Astrocyte (in vitro differentiated cells and primary cell): Measurements from ENCODE around the gene EYS. TPM values are rescaled to one million over a fixed set of nuclear protein-coding genes. Genes with fewer than 3 reads are reported as not detected.

Experiments used
- DNase-seq: peaks from one replicate; pipeline ENCODE4 v3.0.0-alpha.2; 2010; ENCODE audit warnings: low read depth
- FAIRE-seq: peaks from 2 replicates; lab custom pipeline; 2011; peaks lifted over from hg19 to GRCh38; lab: Jason Lieb, UNC
- H2AFZ ChIP-seq: 2 replicates; pipeline ENCODE4 v1.6.0; 2012; ENCODE audit warnings: low read depth, low read length, inconsistent platforms
- H3K27ac ChIP-seq: 2 replicates; pipeline ENCODE4 v1.5.1; 2011; ENCODE audit warnings: low read depth, low read length, inconsistent platforms
- H3K27me3 ChIP-seq: 2 replicates; pipeline ENCODE4 v1.6.0; 2011; ENCODE audit warnings: low read length, inconsistent platforms; ENCODE audit not compliant: insufficient read depth
- H3K36me3 ChIP-seq: 2 replicates; pipeline ENCODE4 v1.5.1; 2011; ENCODE audit warnings: low read length, inconsistent platforms; ENCODE audit not compliant: insufficient read depth
- H3K4me1 ChIP-seq: 2 replicates; pipeline ENCODE4 v1.5.1; 2011; ENCODE audit warnings: low read length, inconsistent platforms; ENCODE audit not compliant: insufficient read depth
- H3K4me2 ChIP-seq: 2 replicates; pipeline ENCODE4 v1.6.0; 2012; ENCODE audit warnings: low read length, inconsistent platforms
- H3K4me3 ChIP-seq: 2 replicates; pipeline ENCODE4 v1.5.1; 2011; ENCODE audit warnings: low read depth, mild to moderate bottlenecking, low read length, inconsistent platforms; ENCODE audit not compliant: insufficient read depth
- H3K79me2 ChIP-seq: 2 replicates; pipeline ENCODE4 v1.6.0; 2012; ENCODE audit warnings: mild to moderate bottlenecking, low read length, inconsistent platforms; ENCODE audit not compliant: insufficient read depth
- H3K9ac ChIP-seq: 2 replicates; pipeline ENCODE4 v1.6.0; 2012; ENCODE audit warnings: mild to moderate bottlenecking, low read length, inconsistent platforms
- H3K9me3 ChIP-seq: 2 replicates; pipeline ENCODE4 v1.5.1; 2012; ENCODE audit warnings: low read depth, mild to moderate bottlenecking, low read length, inconsistent platforms; ENCODE audit not compliant: insufficient read depth
- H4K20me1 ChIP-seq: 2 replicates; pipeline ENCODE4 v1.6.0; 2012; ENCODE audit warnings: low read length, inconsistent platforms; ENCODE audit not compliant: insufficient read depth
- H3K27ac Mint-ChIP-seq: one replicate; pipeline ENCODE4 v1.8.0; 2021; ENCODE audit warnings: mild to moderate bottlenecking, mixed read lengths; ENCODE audit not compliant: unreplicated experiment
- H3K27me3 Mint-ChIP-seq: one replicate; pipeline ENCODE4 v1.8.0; 2021; ENCODE audit warnings: low read depth, mixed read lengths; ENCODE audit not compliant: unreplicated experiment
- H3K36me3 Mint-ChIP-seq: one replicate; pipeline ENCODE4 v1.8.0; 2021; ENCODE audit warnings: low read depth, mixed read lengths; ENCODE audit not compliant: unreplicated experiment
- H3K4me1 Mint-ChIP-seq: one replicate; pipeline ENCODE4 v1.8.0; 2021; ENCODE audit warnings: low read depth, mixed read lengths; ENCODE audit not compliant: unreplicated experiment
- H3K4me3 Mint-ChIP-seq: one replicate; pipeline ENCODE4 v1.8.0; 2021; ENCODE audit warnings: mild to moderate bottlenecking, moderate library complexity, mixed read lengths; ENCODE audit not compliant: unreplicated experiment
- H3K9me3 Mint-ChIP-seq: one replicate; pipeline ENCODE4 v1.8.0; 2021; ENCODE audit warnings: mild to moderate bottlenecking, mixed read lengths; ENCODE audit not compliant: unreplicated experiment
- EZH2 ChIP-seq: IDR thresholded peaks from 2 replicates; pipeline ENCODE4 v1.6.1; 2012; ENCODE audit warnings: mild to moderate bottlenecking, low read length, inconsistent platforms; ENCODE audit not compliant: insufficient read depth
- total RNA-seq: library from RNA; stranded (reverse); gene quantifications from 2 replicates; pipeline ENCODE4 v1.2.1, GENCODE V29; 2021
- TF ChIP-seq, protein P1 (sequence below): IDR thresholded peaks from 2 replicates; pipeline ENCODE4 v1.5.1; 2011; ENCODE audit warnings: low read depth, mild to moderate bottlenecking, inconsistent platforms, low read length, moderate library complexity; ENCODE audit not compliant: insufficient read depth

The EYS gene
- total RNA-seq, 1 donor from 2014 or later, result 0.16 TPM

- Histone ChIP-seq H3K36me3 (peaks cover 47% of the 10 kb centered on the region), H3K9me3 (no peaks in the 10 kb centered on the region), H3K4me2 (no peak overlapping the region), H3K9ac (no peak overlapping the region), H3K27me3 (no peaks in the 10 kb centered on the region), H3K4me1 (no peaks in the 10 kb centered on the region), H2AFZ (no peak overlapping the region), H3K4me3 (no peak overlapping the region), H3K27ac (no peak overlapping the region), H4K20me1 (no peaks in the 10 kb centered on the region), H3K79me2 (no peaks in the 10 kb centered on the region)
- no peak for DNase-seq
- no peak for TF ChIP-seq EZH2
- TF ChIP-seq, protein P1, sequence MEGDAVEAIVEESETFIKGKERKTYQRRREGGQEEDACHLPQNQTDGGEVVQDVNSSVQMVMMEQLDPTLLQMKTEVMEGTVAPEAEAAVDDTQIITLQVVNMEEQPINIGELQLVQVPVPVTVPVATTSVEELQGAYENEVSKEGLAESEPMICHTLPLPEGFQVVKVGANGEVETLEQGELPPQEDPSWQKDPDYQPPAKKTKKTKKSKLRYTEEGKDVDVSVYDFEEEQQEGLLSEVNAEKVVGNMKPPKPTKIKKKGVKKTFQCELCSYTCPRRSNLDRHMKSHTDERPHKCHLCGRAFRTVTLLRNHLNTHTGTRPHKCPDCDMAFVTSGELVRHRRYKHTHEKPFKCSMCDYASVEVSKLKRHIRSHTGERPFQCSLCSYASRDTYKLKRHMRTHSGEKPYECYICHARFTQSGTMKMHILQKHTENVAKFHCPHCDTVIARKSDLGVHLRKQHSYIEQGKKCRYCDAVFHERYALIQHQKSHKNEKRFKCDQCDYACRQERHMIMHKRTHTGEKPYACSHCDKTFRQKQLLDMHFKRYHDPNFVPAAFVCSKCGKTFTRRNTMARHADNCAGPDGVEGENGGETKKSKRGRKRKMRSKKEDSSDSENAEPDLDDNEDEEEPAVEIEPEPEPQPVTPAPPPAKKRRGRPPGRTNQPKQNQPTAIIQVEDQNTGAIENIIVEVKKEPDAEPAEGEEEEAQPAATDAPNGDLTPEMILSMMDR, result no peak
- Mint-ChIP-seq H3K36me3 (peaks cover 11% of the 10 kb centered on the region), H3K27me3 (no peaks in the 10 kb centered on the region), H3K9me3 (no peaks in the 10 kb centered on the region), H3K4me3 (no peak overlapping the region), H3K4me1 (no peaks in the 10 kb centered on the region), H3K27ac (no peak overlapping the region)
- FAIRE-seq, result no peak
Measured at GRCh38 chr6:63709148-63709547, 1997.9 kb downstream of the EYS start.

DNA sequence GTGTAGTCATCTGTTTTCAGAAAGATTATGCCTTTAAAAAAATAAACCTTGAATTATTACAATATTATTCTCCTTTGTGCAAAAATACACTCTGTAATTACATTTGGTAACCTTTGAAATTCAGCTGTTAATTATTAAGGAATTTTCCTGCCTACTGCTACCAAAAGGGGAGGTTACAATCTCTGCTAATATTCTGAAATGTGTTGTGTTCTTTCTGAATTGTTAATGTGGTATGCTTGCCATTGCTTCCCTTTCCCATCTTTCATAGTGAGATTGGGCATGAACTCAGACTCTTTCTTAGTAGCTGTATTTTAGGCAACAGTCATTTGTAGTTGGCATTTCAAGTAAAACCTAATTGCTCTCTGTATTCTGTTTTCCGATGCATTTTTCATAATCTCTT, 1998.4 kb downstream of the EYS start:
- FAIRE-seq (no peak), DNase-seq (no peak)
- no peaks in the 10 kb centered on the region for H3K9me3 Mint-ChIP-seq
- Histone ChIP-seq H3K36me3 (peaks cover 47% of the 10 kb centered on the region), H3K4me1 (no peaks in the 10 kb centered on the region), H3K79me2 (no peaks in the 10 kb centered on the region), H3K27ac (no peak overlapping the region), H2AFZ (no peak overlapping the region), H3K9me3 (no peaks in the 10 kb centered on the region), H4K20me1 (no peaks in the 10 kb centered on the region), H3K4me2 (no peak overlapping the region), H3K9ac (no peak overlapping the region), H3K27me3 (no peaks in the 10 kb centered on the region), H3K4me3 (no peak overlapping the region)
- H3K27me3 Mint-ChIP-seq, result no peaks in the 10 kb centered on the region
- TF ChIP-seq, protein P1, result no peak
- no peak for TF ChIP-seq EZH2
- peaks cover 11% of the 10 kb centered on the region for H3K36me3 Mint-ChIP-seq
- no peaks in the 10 kb centered on the region for H3K4me1 Mint-ChIP-seq
- no peak overlapping the region for H3K4me3 Mint-ChIP-seq
- H3K27ac Mint-ChIP-seq, result no peak overlapping the region

- TF ChIP-seq, protein P1, result no peak
- no peak for TF ChIP-seq EZH2
- peaks cover 33% of the 10 kb centered on the region for H3K36me3 ChIP-seq
Measured at GRCh38 chr6:63706630-63707029, 2000.4 kb downstream of the EYS start.

More at GRCh38 chr6:63706630-63707029, 2000.4 kb downstream of the EYS start:
- FAIRE-seq (no peak), DNase-seq (no peak)
- H3K36me3 Mint-ChIP-seq, result peaks cover 4% of the 10 kb centered on the region
- H3K27ac Mint-ChIP-seq, result no peak overlapping the region
- no peak overlapping the region for H3K4me3 Mint-ChIP-seq
- no peaks in the 10 kb centered on the region for H4K20me1 ChIP-seq
- no peaks in the 10 kb centered on the region for H3K79me2 ChIP-seq
- H3K9ac ChIP-seq, result no peak overlapping the region
- H3K9me3 Mint-ChIP-seq, result no peaks in the 10 kb centered on the region
- H3K27me3 ChIP-seq, result no peaks in the 10 kb centered on the region
- H3K4me3 ChIP-seq, result no peak overlapping the region
- H3K27ac ChIP-seq, result no peak overlapping the region
- no peak overlapping the region for H2AFZ ChIP-seq
- no peaks in the 10 kb centered on the region for H3K27me3 Mint-ChIP-seq
- H3K4me2 ChIP-seq, result no peak overlapping the region
- H3K4me1 ChIP-seq, result no peaks in the 10 kb centered on the region
- H3K4me1 Mint-ChIP-seq, result no peaks in the 10 kb centered on the region
- H3K9me3 ChIP-seq, result no peaks in the 10 kb centered on the region
